HEK293 (cell line): ENCODE data around the gene MCM5.

Source experiments
- CTCF ChIA-PET: fragments of 350-600 bp; formaldehyde crosslinking; extraction: SDS; loops from one replicate; lab custom pipeline; 2021; ENCODE audit warnings: antibody characterized with exemption; lab: Yijun Ruan, JAX
- POLR2A ChIA-PET: fragments of 300-600 bp; formaldehyde crosslinking; extraction: SDS; loops from one replicate; lab custom pipeline; 2020; ENCODE audit warnings: antibody characterized with exemption, inconsistent platforms; lab: Yijun Ruan, JAX
- H3K27ac ChIP-seq: fragments of 200-500 bp; sonication (Bioruptor generic); 2 replicates; pipeline ENCODE4 v1.5.1; 2014; ENCODE audit warnings: low read depth, low read length, control low read depth, inconsistent platforms; ENCODE audit errors: extremely low read depth
- H3K36me3 ChIP-seq, 2 experiments: fragments of 200-500 bp in 1 of 2; sonication (Bioruptor generic) in 1 of 2; 1 replicate in 1 of 2; 2 replicates in 1 of 2; pipeline ENCODE4 v1.5.1; 2014 to 2017; ENCODE audit warnings: inconsistent platforms in 2 of 2, low read length in 2 of 2; ENCODE audit not compliant: control insufficient read depth in 2 of 2, insufficient read depth in 1 of 2
- H3K4me1 ChIP-seq: fragments of 200-500 bp; sonication (Bioruptor generic); 2 replicates; pipeline ENCODE4 v1.5.1; 2014; ENCODE audit warnings: mild to moderate bottlenecking, low read length, inconsistent platforms; ENCODE audit not compliant: control insufficient read depth, insufficient read depth
- H3K4me3 ChIP-seq: 2 replicates; pipeline ENCODE4 v1.5.1; 2011; ENCODE audit warnings: low read depth, mild to moderate bottlenecking, control low read depth, low read length, moderate library complexity
- H3K9me3 ChIP-seq: fragments of 200-500 bp; sonication (Bioruptor generic); 2 replicates; pipeline ENCODE4 v1.5.1; 2014; ENCODE audit warnings: low read depth, low read length, inconsistent platforms; ENCODE audit not compliant: control insufficient read depth, insufficient read depth
- CTCF ChIP-seq: fragments of 450-650 bp; formaldehyde crosslinking; IDR thresholded peaks from 2 replicates; pipeline ENCODE4 v1.5.1; 2016; ENCODE audit warnings: missing biosample characterization, missing genetic modification characterization
- KLF10 ChIP-seq: fragments of 450-650 bp; IDR thresholded peaks from 2 replicates; pipeline ENCODE4 v1.5.1; 2018; ENCODE audit warnings: missing biosample characterization, mild to moderate bottlenecking, missing genetic modification characterization
- KLF9 ChIP-seq: fragments of 450-650 bp; formaldehyde crosslinking; IDR thresholded peaks from 2 replicates; pipeline ENCODE4 v1.5.1; 2016; ENCODE audit warnings: missing biosample characterization, missing genetic modification characterization, low read depth
- SP2 ChIP-seq: fragments of 450-650 bp; formaldehyde crosslinking; IDR thresholded peaks from 2 replicates; pipeline ENCODE4 v1.5.1; 2016; ENCODE audit warnings: missing biosample characterization, missing genetic modification characterization
- SP3 ChIP-seq: fragments of 450-650 bp; formaldehyde crosslinking; IDR thresholded peaks from 2 replicates; pipeline ENCODE4 v1.5.1; 2016; ENCODE audit warnings: missing biosample characterization, missing genetic modification characterization
- TRIM28 ChIP-seq: IDR thresholded peaks from 2 replicates; pipeline ENCODE4 v1.6.1; 2011; ENCODE audit warnings: low read length, control low read depth, borderline replicate concordance
- ZBTB11 ChIP-seq: fragments of 450-650 bp; formaldehyde crosslinking; conservative IDR thresholded peaks from 2 replicates; pipeline ENCODE4 v1.5.1; 2016; ENCODE audit warnings: low read depth, missing biosample characterization, missing genetic modification characterization
- ZNF146 ChIP-seq: fragments of 450-650 bp; formaldehyde crosslinking; IDR thresholded peaks from 2 replicates; pipeline ENCODE4 v1.5.1; 2016; ENCODE audit warnings: missing biosample characterization, missing genetic modification characterization
- ZNF324 ChIP-seq: fragments of 450-650 bp; formaldehyde crosslinking; IDR thresholded peaks from 2 replicates; pipeline ENCODE4 v1.5.1; 2016; ENCODE audit warnings: missing biosample characterization, missing genetic modification characterization
- ZNF354C ChIP-seq: fragments of 450-650 bp; formaldehyde crosslinking; IDR thresholded peaks from 2 replicates; pipeline ENCODE4 v1.5.1; 2016; ENCODE audit warnings: missing biosample characterization, missing genetic modification characterization, low read depth, borderline replicate concordance
- ZNF416 ChIP-seq: fragments of 450-650 bp; formaldehyde crosslinking; IDR thresholded peaks from 2 replicates; pipeline ENCODE4 v1.5.1; 2016; ENCODE audit warnings: missing biosample characterization, missing genetic modification characterization
- ZNF561 ChIP-seq: fragments of 450-650 bp; IDR thresholded peaks from 2 replicates; pipeline ENCODE4 v1.5.1; 2018; ENCODE audit warnings: missing biosample characterization, missing genetic modification characterization, borderline replicate concordance
- ZNF629 ChIP-seq: fragments of 450-650 bp; formaldehyde crosslinking; IDR thresholded peaks from 2 replicates; pipeline ENCODE4 v1.5.1; 2017; ENCODE audit warnings: missing biosample characterization, missing genetic modification characterization
- ZNF639 ChIP-seq: fragments of 450-650 bp; formaldehyde crosslinking; IDR thresholded peaks from 2 replicates; pipeline ENCODE4 v1.5.1; 2016; ENCODE audit warnings: missing biosample characterization, missing genetic modification characterization
- ZNF692 ChIP-seq: fragments of 450-650 bp; formaldehyde crosslinking; IDR thresholded peaks from 2 replicates; pipeline ENCODE4 v1.5.1; 2016; ENCODE audit warnings: missing biosample characterization, missing genetic modification characterization
- ZNF792 ChIP-seq: fragments of 450-650 bp; formaldehyde crosslinking; IDR thresholded peaks from 2 replicates; pipeline ENCODE4 v1.5.1; 2016; ENCODE audit warnings: missing biosample characterization, missing genetic modification characterization
- ZNF837 ChIP-seq: fragments of 450-650 bp; formaldehyde crosslinking; IDR thresholded peaks from 2 replicates; pipeline ENCODE4 v1.5.1; 2016; ENCODE audit warnings: missing biosample characterization, missing genetic modification characterization
- ZSCAN18 ChIP-seq: fragments of 450-650 bp; formaldehyde crosslinking; IDR thresholded peaks from 2 replicates; pipeline ENCODE4 v1.5.1; 2016; ENCODE audit warnings: missing biosample characterization, missing genetic modification characterization

Gene MCM5

GRCh38 chr22:35399678-35400500 lies at the start of gene MCM5 (continued):
- TF ChIP-seq CTCF (tag by site-specific recombination) = no peak
- 0 out of 2 replicates have a peak, but pooled peaks have one; percentile 25 for TF ChIP-seq KLF10 (tag by site-specific recombination)
- peak; percentile 46; the same call in 1 of the 2 replicates for TF ChIP-seq ZSCAN18 (tag by site-specific recombination)
- no peak for TF ChIP-seq ZNF792 (tag by site-specific recombination)
- peak; percentile 75; the same call in 1 of the 2 replicates for TF ChIP-seq ZNF639 (tag by site-specific recombination)
- peak; percentile 91 for TF ChIP-seq ZBTB11 (tag by site-specific recombination)
- TF ChIP-seq ZNF561 (tag by site-specific recombination) = no peak; the same call in 1 of the 2 replicates
- TF ChIP-seq SP2 = peak; percentile 98
- peak; percentile 90 for TF ChIP-seq SP3 (tag by site-specific recombination)
- peak; percentile 86; the same call in 1 of the 2 replicates for TF ChIP-seq ZNF324 (tag by site-specific recombination)

GRCh38 chr22:35350539-35351503 lies 49.1 kb upstream of the MCM5 start:
- H3K4me1 ChIP-seq = no peaks in the 10 kb centered on the region
- ChIA-PET POLR2A (interaction anchor here (0.6 to 1.9 kb wide), 10 partner anchors 10 to 890 kb away, joined by 3 to 5 read pairs (median 3); partner anchors contain the start of genes HMOX1 and TOM1), CTCF (interaction anchor here (0.6 to 2.9 kb wide), 57 partner anchors 9 to 1483 kb away, joined by 3 to 33 read pairs (median 4); partner anchors contain the start of gene HMOX1)
- H3K36me3 ChIP-seq = peaks cover 0 to 13% of the 10 kb centered on the region in 2 experiments; a peak in 1 of 3 replicates
- H3K9me3 ChIP-seq = no peaks in the 10 kb centered on the region
- peak overlapping the region; percentile 46 for H3K4me3 ChIP-seq
- H3K27ac ChIP-seq = peak overlapping the region; percentile 10; the same call in 1 of the 2 replicates
- TF ChIP-seq TRIM28 (no peak), ZNF146 (tag by site-specific recombination) (no peak), KLF9 (tag by site-specific recombination) (peak; percentile 64), ZNF416 (tag by site-specific recombination) (no peak), ZNF354C (no peak), ZNF692 (tag by site-specific recombination) (peak; percentile 47; the same call in 1 of the 2 replicates), ZNF837 (tag by site-specific recombination) (no peak), ZNF629 (peak; percentile 36; the same call in 1 of the 2 replicates), CTCF (tag by site-specific recombination) (peak; percentile 97)
